Naive thymus-derived CD4-positive, alpha-beta T cell (primary cell): ENCODE measurements around the gene MICAL2. TPM values are rescaled to one million over a fixed set of nuclear protein-coding genes. Genes with fewer than 3 reads are reported as not detected.

Source experiments
- ATAC-seq: fragments of 150-1000 bp; cut with Tn5 transposase; 2 replicates; pipeline ENCODE4 v1.10.0; 2021; ENCODE audit warnings: mild to moderate bottlenecking, moderate library complexity
- CTCF ChIA-PET: fragments of 350-600 bp; sonication (Branson Sonifier 250); formaldehyde crosslinking; loops from one replicate; lab custom pipeline; 2021; ENCODE audit warnings: antibody characterized with exemption; lab: Charles Lee
- POLR2A ChIA-PET: fragments of 350-600 bp; sonication (Branson Sonifier 250); formaldehyde crosslinking; loops from one replicate; lab custom pipeline; 2021; ENCODE audit warnings: antibody characterized with exemption, inconsistent platforms; lab: Charles Lee
- DNase-seq, 9 donors: peaks; one replicate each; pipeline versions ENCODE4 v3.0.0 to v3.0.0-alpha.2; 2020 to 2022; ENCODE audit warnings: mixed read lengths in 1 of 9
- H3K27ac ChIP-seq: one replicate; pipeline ENCODE4 v1.7.0; 2013; ENCODE audit warnings: mild to moderate bottlenecking, low read depth, low read length, moderate library complexity
- H3K27me3 ChIP-seq, 2 donors: one replicate each; pipeline ENCODE4 v1.7.0; 2013; ENCODE audit warnings: low read length in 2 of 2, mild to moderate bottlenecking in 2 of 2, moderate library complexity in 2 of 2; ENCODE audit not compliant: control insufficient read depth in 2 of 2, insufficient read depth in 2 of 2
- H3K36me3 ChIP-seq, 3 experiments: 1 replicate in 2 of 3; 2 replicates in 1 of 3; pipeline ENCODE4 v1.7.0; 2013; ENCODE audit warnings: low read length in 3 of 3, mild to moderate bottlenecking in 3 of 3, moderate library complexity in 1 of 3; ENCODE audit not compliant: insufficient read depth in 3 of 3, control insufficient read depth in 2 of 3
- H3K4me1 ChIP-seq, 2 donors: one replicate each; pipeline ENCODE4 v1.7.0; 2013; ENCODE audit warnings: low read length in 2 of 2, mild to moderate bottlenecking in 2 of 2, moderate library complexity in 1 of 2; ENCODE audit not compliant: control insufficient read depth in 2 of 2, insufficient read depth in 2 of 2
- H3K4me3 ChIP-seq: 2 replicates; pipeline ENCODE4 v1.7.0; 2013; ENCODE audit warnings: mild to moderate bottlenecking, low read length
- H3K9me3 ChIP-seq, 3 experiments: 1 replicate in 2 of 3; 2 replicates in 1 of 3; pipeline ENCODE4 v1.7.0; 2013; ENCODE audit warnings: low read length in 3 of 3; ENCODE audit not compliant: control insufficient read depth in 2 of 3
- H3K27ac Mint-ChIP-seq, 9 donors: one replicate each; pipeline ENCODE4 v1.8.0; 2020 to 2022; ENCODE audit warnings: mixed read lengths in 9 of 9, mild to moderate bottlenecking in 8 of 9, moderate library complexity in 5 of 9, inconsistent platforms in 2 of 9
- H3K27me3 Mint-ChIP-seq, 5 donors: one replicate each; pipeline ENCODE4 v1.8.0; 2021 to 2022; ENCODE audit warnings: mixed read lengths in 5 of 5, mild to moderate bottlenecking in 1 of 5
- H3K36me3 Mint-ChIP-seq, 5 donors: one replicate each; pipeline ENCODE4 v1.8.0; 2020 to 2022; ENCODE audit warnings: mixed read lengths in 5 of 5, mild to moderate bottlenecking in 3 of 5, inconsistent platforms in 1 of 5
- H3K4me1 Mint-ChIP-seq, 7 donors: one replicate each; pipeline ENCODE4 v1.8.0; 2020 to 2022; ENCODE audit warnings: mixed read lengths in 7 of 7, mild to moderate bottlenecking in 3 of 7, inconsistent platforms in 1 of 7
- H3K4me3 Mint-ChIP-seq, 10 donors: one replicate each; pipeline ENCODE4 v1.8.0; 2020 to 2022; ENCODE audit warnings: mild to moderate bottlenecking in 10 of 10, mixed read lengths in 10 of 10, moderate library complexity in 6 of 10, inconsistent platforms in 2 of 10
- H3K9me3 Mint-ChIP-seq, 11 donors: one replicate each; pipeline ENCODE4 v1.8.0; 2020 to 2022; ENCODE audit warnings: mixed read lengths in 11 of 11, mild to moderate bottlenecking in 4 of 11, inconsistent platforms in 1 of 11, moderate library complexity in 1 of 11
- intact Hi-C, 2 donors: fragments of 100-400 bp; cut with micrococcal nuclease; formaldehyde crosslinking; loops; one replicate each; pipeline ENCODE4 v1.15.1; 2023
- polyA plus RNA-seq, 2 donors: library from polyadenylated mRNA; unstranded; fragments of 300-500 nt; fragmentation: Illumina TruSeq; gene quantifications; one replicate each; pipeline ENCODE4 v1.2.3, GENCODE V29; 2021
- total RNA-seq, 6 experiments: library from RNA in 5 of 6; stranded (reverse) in 5 of 6; gene quantifications; 1 replicate in 5 of 6; 2 replicates in 1 of 6; pipeline ENCODE4 v1.2.3 and lab custom pipeline; 2021 to 2026

Gene MICAL2
- total and polyA plus RNA-seq, 7 experiments from 2014 or later: 1.1 to 112 (median 7.6) TPM

- Mint-ChIP-seq H3K4me1 (peaks cover 11 to 46% (median 23%) of the 10 kb centered on the region in 7 donors), H3K9me3 (no peaks in the 10 kb centered on the region), H3K36me3 (peaks cover 0 to 23% (median 0%) of the 10 kb centered on the region in 5 donors), H3K27me3 (no peaks in the 10 kb centered on the region), H3K4me3 (no peak overlapping the region), H3K27ac (peak overlapping the region in 1 of 9 donors; percentile 46)
- CTCF ChIA-PET: interaction anchor here (1.1 kb wide), 1 partner anchor 11 kb away, joined by 4 read pairs; no protein-coding TSS in a partner anchor
- H3K4me1 ChIP-seq: no peaks in the 10 kb centered on the region
- POLR2A ChIA-PET: no interaction called here
- intact Hi-C loops: no loop called here
- DNase-seq (peak in 1 of 9 donors; percentile 9), ATAC-seq (no peak)
- no peaks in the 10 kb centered on the region for H3K27me3 ChIP-seq
- no peak overlapping the region for H3K27ac ChIP-seq
- no peaks in the 10 kb centered on the region for H3K36me3 ChIP-seq
- H3K4me3 ChIP-seq: no peak overlapping the region
- H3K9me3 ChIP-seq: no peaks in the 10 kb centered on the region
Measured at GRCh38 chr11:12182676-12183541, 72.5 kb downstream of the MICAL2 start.

DNA sequence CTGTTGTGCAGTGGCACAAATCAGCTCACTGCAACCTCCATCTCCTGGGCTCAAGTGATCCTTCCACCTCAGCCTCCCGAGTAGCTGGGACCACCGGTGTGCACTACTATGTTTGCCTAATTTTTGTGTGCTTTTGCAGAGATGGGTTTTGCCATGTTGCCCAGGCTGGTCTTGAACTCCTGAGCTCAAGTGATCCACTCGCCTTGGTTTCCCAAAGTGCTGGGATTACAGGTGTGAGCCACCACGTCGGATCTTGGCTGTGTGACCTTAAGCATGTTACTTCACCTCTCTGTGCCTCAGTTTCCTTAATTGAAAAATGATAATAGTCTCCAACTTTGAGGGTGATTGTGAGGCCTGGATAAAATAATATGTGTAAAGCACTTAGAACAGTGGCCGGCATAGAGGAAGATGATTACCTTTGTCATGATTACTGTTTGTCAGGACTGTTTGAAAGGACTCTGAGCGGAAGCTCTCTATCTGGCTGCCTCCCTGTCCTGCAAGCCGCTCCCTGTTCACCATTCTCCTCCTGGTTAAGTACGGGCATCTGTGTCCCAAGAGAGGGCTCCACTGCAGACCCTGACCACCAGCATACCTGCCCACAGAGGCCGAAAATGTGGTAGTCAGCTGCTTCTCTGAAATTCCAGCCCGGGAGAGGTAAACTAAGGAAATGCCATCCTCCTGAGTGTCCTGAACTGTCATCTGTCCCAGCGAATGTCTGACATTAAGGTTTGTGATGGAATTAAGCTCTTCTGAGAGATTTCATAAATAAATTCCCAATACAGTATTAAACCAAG, 73.6 kb downstream of the MICAL2 start:
- H3K9me3 ChIP-seq: no peaks in the 10 kb centered on the region
- H3K27me3 Mint-ChIP-seq: no peaks in the 10 kb centered on the region
- no peak overlapping the region for H3K4me3 Mint-ChIP-seq
- H3K27ac Mint-ChIP-seq: no peak overlapping the region
- H3K27me3 ChIP-seq: no peaks in the 10 kb centered on the region
- H3K4me3 ChIP-seq: no peak overlapping the region
- POLR2A ChIA-PET: no interaction called here
- H3K4me1 Mint-ChIP-seq: peaks cover 9 to 45% (median 19%) of the 10 kb centered on the region in 7 donors
- H3K4me1 ChIP-seq: no peaks in the 10 kb centered on the region
- CTCF ChIA-PET: interaction anchor here (1.2 kb wide), 1 partner anchor 40 kb away, joined by 4 read pairs; no protein-coding TSS in a partner anchor
- DNase-seq: peak in 1 of 9 donors; percentile 6
- H3K36me3 ChIP-seq: no peaks in the 10 kb centered on the region
- intact Hi-C loops: no loop called here
- no peak for ATAC-seq
- H3K36me3 Mint-ChIP-seq: peaks cover 0 to 16% (median 0%) of the 10 kb centered on the region in 5 donors
- H3K9me3 Mint-ChIP-seq: no peaks in the 10 kb centered on the region
- H3K27ac ChIP-seq: no peak overlapping the region

DNA sequence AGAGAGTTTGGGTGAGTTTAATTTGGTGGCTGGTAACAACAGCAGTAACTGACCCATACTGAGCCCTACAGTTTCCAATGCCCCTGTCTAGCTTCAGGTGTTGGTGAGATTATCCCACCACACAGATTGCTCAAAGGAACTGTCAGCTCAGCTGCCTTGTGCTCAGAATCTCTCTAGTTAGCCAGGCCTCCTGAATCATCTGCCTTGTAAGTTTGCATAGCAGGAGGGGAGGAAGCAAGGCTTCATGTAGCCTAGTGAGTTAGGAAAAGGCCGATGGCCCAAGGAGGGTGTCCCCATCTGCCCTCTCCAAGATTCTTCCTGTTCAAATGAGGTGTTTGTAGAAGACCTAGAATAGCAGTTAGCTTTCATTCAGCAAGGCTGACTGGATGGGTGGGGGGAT, 74.3 kb downstream of the MICAL2 start:
- Histone ChIP-seq H3K27me3 (no peaks in the 10 kb centered on the region), H3K9me3 (no peaks in the 10 kb centered on the region), H3K4me3 (no peak overlapping the region), H3K4me1 (no peaks in the 10 kb centered on the region), H3K36me3 (no peaks in the 10 kb centered on the region), H3K27ac (no peak overlapping the region)
- H3K27ac Mint-ChIP-seq: no peak overlapping the region
- H3K4me1 Mint-ChIP-seq: peaks cover 8 to 44% (median 17%) of the 10 kb centered on the region in 7 donors
- ATAC-seq (no peak), DNase-seq (no peak)
- H3K9me3 Mint-ChIP-seq: no peaks in the 10 kb centered on the region
- H3K4me3 Mint-ChIP-seq: no peak overlapping the region
- no peaks in the 10 kb centered on the region for H3K27me3 Mint-ChIP-seq
- H3K36me3 Mint-ChIP-seq: peaks cover 0 to 12% (median 0%) of the 10 kb centered on the region in 5 donors
- ChIA-PET CTCF (interaction anchor here (1.2 kb wide), 1 partner anchor 40 kb away, joined by 4 read pairs; no protein-coding TSS in a partner anchor), POLR2A (interaction anchor here (0.5 kb wide), 1 partner anchor 11 kb away, joined by 3 read pairs; no protein-coding TSS in a partner anchor)
- intact Hi-C loops: no loop called here

DNA sequence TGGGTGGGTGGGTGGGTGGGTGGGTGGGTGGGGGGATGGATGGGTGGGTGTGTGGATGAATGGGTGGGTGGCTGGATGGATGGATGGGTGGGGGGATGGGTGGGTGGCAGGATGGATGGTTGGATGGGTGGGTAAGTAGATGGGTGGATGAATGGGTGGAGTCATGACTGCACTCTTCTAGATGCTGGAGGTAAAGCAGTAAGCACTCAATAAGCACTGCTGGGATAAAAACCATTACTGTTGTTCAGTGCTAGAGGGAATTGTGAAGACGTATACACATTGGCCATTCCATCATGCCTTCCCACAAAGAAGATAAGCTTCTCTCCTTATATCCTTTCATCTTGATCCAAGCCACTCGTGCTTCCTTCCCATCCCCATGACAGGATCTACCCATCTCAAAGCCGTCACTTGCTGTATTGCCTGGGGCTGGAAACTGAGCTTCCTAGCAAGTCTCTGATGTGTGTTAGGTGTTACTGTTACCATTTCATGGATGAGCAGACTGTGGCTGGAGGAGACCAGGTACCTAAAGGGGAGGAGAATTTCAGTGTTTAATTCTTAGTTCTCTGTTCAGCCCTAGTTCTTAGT, 74.8 kb downstream of the MICAL2 start:
- CTCF ChIA-PET: interaction anchor here (1.2 kb wide), 1 partner anchor 39 kb away, joined by 4 read pairs; no protein-coding TSS in a partner anchor
- Mint-ChIP-seq H3K36me3 (peaks cover 0 to 10% (median 0%) of the 10 kb centered on the region in 5 donors), H3K4me3 (no peak overlapping the region), H3K9me3 (no peaks in the 10 kb centered on the region), H3K27me3 (no peaks in the 10 kb centered on the region), H3K27ac (peak overlapping the region in 1 of 9 donors; percentile 51), H3K4me1 (peaks cover 6 to 46% (median 16%) of the 10 kb centered on the region in 7 donors)
- POLR2A ChIA-PET: interaction anchor here (0.5 to 0.7 kb wide), 2 partner anchors 11 to 16 kb away, joined by 3 to 4 read pairs; no protein-coding TSS in a partner anchor
- H3K9me3 ChIP-seq: no peaks in the 10 kb centered on the region
- no peak overlapping the region for H3K27ac ChIP-seq
- H3K4me3 ChIP-seq: no peak overlapping the region
- H3K27me3 ChIP-seq: no peaks in the 10 kb centered on the region
- no peak for ATAC-seq
- intact Hi-C loops: no loop called here
- no peak for DNase-seq
- H3K4me1 ChIP-seq: no peaks in the 10 kb centered on the region
- H3K36me3 ChIP-seq: no peaks in the 10 kb centered on the region

DNA sequence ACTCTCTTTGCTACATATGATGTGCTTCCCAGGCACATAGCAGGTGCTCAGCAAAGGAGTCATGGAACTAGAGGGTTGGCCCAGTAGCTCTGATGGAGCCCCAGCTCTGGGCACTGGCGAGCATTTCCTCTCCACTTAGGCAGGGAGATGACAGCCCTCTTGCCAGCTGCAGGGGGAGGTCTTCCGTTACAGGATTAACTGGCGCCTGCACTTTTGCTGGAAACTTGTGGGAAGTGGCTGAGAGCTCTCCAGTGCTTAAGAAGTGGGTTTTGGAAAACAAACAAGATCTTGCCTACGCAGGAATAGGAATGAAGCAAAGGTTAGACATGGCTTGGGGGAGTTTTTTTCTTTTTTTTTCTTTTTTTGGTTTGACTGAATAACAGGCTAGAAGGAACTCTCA, 75.5 kb downstream of the MICAL2 start:
- DNase-seq (no peak), ATAC-seq (no peak)
- Mint-ChIP-seq H3K27ac (no peak overlapping the region), H3K4me1 (peaks cover 6 to 51% (median 20%) of the 10 kb centered on the region in 7 donors), H3K27me3 (no peaks in the 10 kb centered on the region), H3K9me3 (no peaks in the 10 kb centered on the region), H3K36me3 (peaks cover 0 to 9% (median 0%) of the 10 kb centered on the region in 5 donors), H3K4me3 (no peak overlapping the region)
- POLR2A ChIA-PET: interaction anchor here (0.6 to 0.7 kb wide), 2 partner anchors 11 to 16 kb away, joined by 3 to 4 read pairs; no protein-coding TSS in a partner anchor
- Histone ChIP-seq H3K9me3 (no peaks in the 10 kb centered on the region), H3K4me3 (no peak overlapping the region), H3K27me3 (no peaks in the 10 kb centered on the region), H3K36me3 (no peaks in the 10 kb centered on the region), H3K27ac (no peak overlapping the region), H3K4me1 (no peaks in the 10 kb centered on the region)
- CTCF ChIA-PET: no interaction called here
- intact Hi-C loops: no loop called here

- no peak overlapping the region for H3K27ac ChIP-seq
- H3K27me3 ChIP-seq: no peaks in the 10 kb centered on the region
- Mint-ChIP-seq H3K27ac (peak overlapping the region in 3 of 9 donors; percentile 13 to 79 (median 41)), H3K9me3 (no peaks in the 10 kb centered on the region), H3K4me3 (no peak overlapping the region), H3K36me3 (peaks cover 0 to 12% (median 0%) of the 10 kb centered on the region in 5 donors), H3K27me3 (no peaks in the 10 kb centered on the region), H3K4me1 (peaks cover 8 to 52% (median 23%) of the 10 kb centered on the region in 7 donors)
- ATAC-seq (no peak), DNase-seq (no peak)
- no peaks in the 10 kb centered on the region for H3K9me3 ChIP-seq
- intact Hi-C loops: no loop called here
- CTCF ChIA-PET: no interaction called here
- POLR2A ChIA-PET: no interaction called here
- H3K4me1 ChIP-seq: no peaks in the 10 kb centered on the region
- no peak overlapping the region for H3K4me3 ChIP-seq
- no peaks in the 10 kb centered on the region for H3K36me3 ChIP-seq
Measured at GRCh38 chr11:12186701-12187100, 76.3 kb downstream of the MICAL2 start.
